Lung (tissue), 12 donors: ENCODE results near the gene ABCC9. TPM values are rescaled to one million over a fixed set of nuclear protein-coding genes. Genes with fewer than 3 reads are reported as not detected.
"Not testable (repeated sequence)": the region's sequence is repeated elsewhere in the genome, so short reads cannot be mapped to it uniquely, and the experiment has no call there.

Experiments used
- ATAC-seq: fragments of 200-7000 bp; cut with Tn5 transposase; one replicate; pipeline ENCODE4 v1.9.1; 2020; ENCODE audit warnings: moderate number of reproducible peaks; ENCODE audit not compliant: insufficient read depth, low FRiP score
- DNase-seq, 3 donors: peaks; one replicate each; pipeline ENCODE4 v3.0.0-alpha.2; 2013 to 2017
- H3K27ac ChIP-seq, 2 donors: one replicate each; pipeline ENCODE4 v1.5.1; 2013; ENCODE audit warnings: mild to moderate bottlenecking in 2 of 2, moderate library complexity in 2 of 2, control low read depth in 1 of 2, inconsistent platforms in 1 of 2, low read depth in 1 of 2, low read length in 1 of 2
- H3K27me3 ChIP-seq, 3 donors: one replicate each; pipeline ENCODE4 v1.5.1; 2013; ENCODE audit warnings: low read length in 2 of 3; ENCODE audit not compliant: control insufficient read depth in 3 of 3, insufficient read depth in 3 of 3
- H3K36me3 ChIP-seq, 4 donors: one replicate each; pipeline ENCODE4 v1.5.1; 2013; ENCODE audit warnings: low read length in 4 of 4, mild to moderate bottlenecking in 1 of 4, moderate library complexity in 1 of 4; ENCODE audit not compliant: control insufficient read depth in 4 of 4, insufficient read depth in 4 of 4
- H3K4me1 ChIP-seq, 5 donors: one replicate each; pipeline ENCODE4 v1.5.1; 2013; ENCODE audit warnings: low read length in 5 of 5, mild to moderate bottlenecking in 2 of 5, moderate library complexity in 1 of 5; ENCODE audit not compliant: control insufficient read depth in 5 of 5, insufficient read depth in 5 of 5
- H3K4me3 ChIP-seq: one replicate; pipeline ENCODE4 v1.5.1; 2013; ENCODE audit warnings: mild to moderate bottlenecking, control low read depth, moderate library complexity
- H3K9ac ChIP-seq, 2 donors: one replicate each; pipeline ENCODE4 v1.5.1; 2013; ENCODE audit warnings: low read length in 2 of 2, control low read depth in 1 of 2; ENCODE audit not compliant: insufficient read depth in 1 of 2
- H3K9me3 ChIP-seq, 4 donors: one replicate each; pipeline ENCODE4 v1.5.1; 2013; ENCODE audit warnings: low read length in 3 of 4, mild to moderate bottlenecking in 1 of 4, moderate library complexity in 1 of 4; ENCODE audit not compliant: control insufficient read depth in 4 of 4, insufficient read depth in 3 of 4
- WGBS, 2 donors: extraction: QIAGEN DNeasy Blood & Tissue Kit; methylation state at CpG; one replicate each; pipeline ENCODE4 v1.1.7; 2013; 5-methylcytosine and 5-hydroxymethylcytosine counted together
- polyA plus RNA-seq, 2 donors: library from polyadenylated mRNA; stranded (reverse); fragments of 200-250 nt; gene quantifications; one replicate each; pipeline ENCODE4 v1.2.1, GENCODE V29; 2013
- total RNA-seq, 2 donors: library from RNA; depleted of rRNA in 1 of 2; stranded (reverse); fragments of >200 nt in 1 of 2; gene quantifications; one replicate each; pipeline ENCODE4 v1.2.1, GENCODE V29; 2014 to 2021
- TF ChIP-seq, protein P1 (sequence below): IDR thresholded peaks from 2 replicates; pipeline ENCODE4 v1.5.1; 2012; ENCODE audit warnings: mild to moderate bottlenecking; ENCODE audit errors: control extremely low read depth, extremely low read depth
- donor health status: control.
- donor health status: control.
- donor health status: Bipolar disorder and iron deficiency.
- donor health status: healthy.
- donor health status: DM: yes; HTN: yes; CAD: no.

The ABCC9 gene
- total and polyA plus RNA-seq, 4 donors, result 2.5 to 33.4 (median 7.7) TPM

DNA sequence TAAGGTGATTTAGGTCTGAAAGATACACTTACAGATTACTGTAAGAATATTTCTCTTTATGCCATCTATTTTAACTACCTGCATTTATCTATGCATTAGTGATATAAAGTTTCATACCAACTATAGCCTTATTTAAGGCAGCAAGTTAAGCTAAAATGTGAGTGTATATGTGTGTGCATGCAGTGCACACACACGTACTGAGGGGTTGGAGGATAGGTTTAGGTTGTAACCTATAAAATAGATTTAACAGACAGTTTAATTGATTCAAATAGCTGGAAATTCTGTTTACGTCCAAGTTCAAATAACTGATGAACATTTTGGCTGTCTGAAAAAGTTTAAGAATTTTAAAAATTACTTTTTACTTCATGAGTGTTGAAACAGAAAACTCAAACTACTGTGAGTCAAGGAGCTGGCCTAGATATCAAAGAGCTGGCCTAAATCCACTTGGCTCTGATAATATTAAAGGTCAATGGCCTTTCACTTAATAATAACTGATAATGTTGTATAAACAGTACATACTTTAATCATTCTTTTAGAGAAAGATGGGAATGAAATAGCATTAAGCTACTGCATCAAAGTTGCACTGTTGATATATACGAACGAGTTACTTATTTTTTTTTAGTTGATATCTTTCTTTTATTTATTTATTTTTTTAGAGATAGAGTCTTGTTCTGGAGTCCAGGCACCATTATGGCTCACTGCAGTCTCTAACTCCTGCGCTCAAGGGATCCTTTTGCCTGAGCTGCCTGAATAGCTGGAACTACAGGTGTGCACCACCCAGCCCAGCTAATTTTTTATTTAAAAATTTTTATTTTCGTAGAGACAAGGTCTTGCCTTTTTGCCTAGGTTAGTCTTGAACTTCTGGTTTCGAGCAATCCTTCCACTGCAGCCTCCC lies 152.9 kb downstream of the ABCC9 start:
- Histone ChIP-seq H3K4me3 (no peak overlapping the region), H3K36me3 (no peaks in the 10 kb centered on the region), H3K4me1 (peaks cover 0 to 23% (median 6%) of the 10 kb centered on the region in 5 donors), H3K9me3 (no peaks in the 10 kb centered on the region), H3K9ac (no peak overlapping the region), H3K27ac (no peak overlapping the region), H3K27me3 (no peaks in the 10 kb centered on the region)
- DNase-seq (peak; percentile 58 to 95 (median 95)), ATAC-seq (peak; percentile 69)
- 53 to 72% methylated on average over 7 of the region's 7 CpGs for whole genome bisulfite sequencing, 2 donors
- TF ChIP-seq, protein P1, sequence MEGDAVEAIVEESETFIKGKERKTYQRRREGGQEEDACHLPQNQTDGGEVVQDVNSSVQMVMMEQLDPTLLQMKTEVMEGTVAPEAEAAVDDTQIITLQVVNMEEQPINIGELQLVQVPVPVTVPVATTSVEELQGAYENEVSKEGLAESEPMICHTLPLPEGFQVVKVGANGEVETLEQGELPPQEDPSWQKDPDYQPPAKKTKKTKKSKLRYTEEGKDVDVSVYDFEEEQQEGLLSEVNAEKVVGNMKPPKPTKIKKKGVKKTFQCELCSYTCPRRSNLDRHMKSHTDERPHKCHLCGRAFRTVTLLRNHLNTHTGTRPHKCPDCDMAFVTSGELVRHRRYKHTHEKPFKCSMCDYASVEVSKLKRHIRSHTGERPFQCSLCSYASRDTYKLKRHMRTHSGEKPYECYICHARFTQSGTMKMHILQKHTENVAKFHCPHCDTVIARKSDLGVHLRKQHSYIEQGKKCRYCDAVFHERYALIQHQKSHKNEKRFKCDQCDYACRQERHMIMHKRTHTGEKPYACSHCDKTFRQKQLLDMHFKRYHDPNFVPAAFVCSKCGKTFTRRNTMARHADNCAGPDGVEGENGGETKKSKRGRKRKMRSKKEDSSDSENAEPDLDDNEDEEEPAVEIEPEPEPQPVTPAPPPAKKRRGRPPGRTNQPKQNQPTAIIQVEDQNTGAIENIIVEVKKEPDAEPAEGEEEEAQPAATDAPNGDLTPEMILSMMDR, result no peak

- H3K27ac ChIP-seq, result peak overlapping the region in 1 of 2 donors; percentile 4
- DNase-seq, result peak; percentile 14 to 63 (median 63)
These were observed 155.1 kb downstream of the ABCC9 start for GRCh38 chr12:21786041-21786531.

GRCh38 chr12:21782723-21783122 lies 158.5 kb downstream of the ABCC9 start:
- not testable (repeated sequence) for DNase-seq, H3K27ac ChIP-seq, ATAC-seq, H3K9me3 ChIP-seq, H3K4me3 ChIP-seq, H3K9ac ChIP-seq, H3K27me3 ChIP-seq, H3K36me3 ChIP-seq
- H3K4me1 ChIP-seq, result peaks cover 0 to 15% (median 6%) of the 10 kb centered on the region in 5 donors
- 92 to 94% methylated on average over 3 of the region's 3 CpGs for WGBS, 2 donors

More at GRCh38 chr12:21786041-21786531, 155.1 kb downstream of the ABCC9 start:
- H3K27me3 ChIP-seq, result no peaks in the 10 kb centered on the region
- H3K36me3 ChIP-seq, result no peaks in the 10 kb centered on the region
- peaks cover 0 to 23% (median 6%) of the 10 kb centered on the region in 5 donors for H3K4me1 ChIP-seq
- H3K4me3 ChIP-seq, result no peak overlapping the region
- TF ChIP-seq, protein P1, result no peak
- 63 to 78% methylated on average over 3 of the region's 3 CpGs for WGBS, 2 donors
- no peak for ATAC-seq
- no peak overlapping the region for H3K9ac ChIP-seq
- no peaks in the 10 kb centered on the region for H3K9me3 ChIP-seq

GRCh38 chr12:21780786-21781185 lies 160.4 kb downstream of the ABCC9 start:
- H3K4me3 ChIP-seq, result no peak overlapping the region
- 87 to 92% methylated on average over 3 of the region's 3 CpGs for WGBS, 2 donors
- no peaks in the 10 kb centered on the region for H3K9me3 ChIP-seq
- H3K27ac ChIP-seq, result peak overlapping the region in 1 of 2 donors; percentile 77
- H3K27me3 ChIP-seq, result no peaks in the 10 kb centered on the region
- H3K36me3 ChIP-seq, result no peaks in the 10 kb centered on the region
- no peak for DNase-seq
- ATAC-seq, result no peak
- TF ChIP-seq, protein P1, result no peak
- H3K9ac ChIP-seq, result no peak overlapping the region
- H3K4me1 ChIP-seq, result peaks cover 0 to 14% (median 3%) of the 10 kb centered on the region in 5 donors
